Dedifferentiated amniotic fluid mesenchymal stem cell (primary cell): ENCODE results near the gene ATP5F1B.

ENCODE experiments used
- DNase-seq: peaks from one replicate; pipeline ENCODE4 v3.0.0-alpha.2; 2016; ENCODE audit errors: extremely low spot score

Gene ATP5F1B

DNA sequence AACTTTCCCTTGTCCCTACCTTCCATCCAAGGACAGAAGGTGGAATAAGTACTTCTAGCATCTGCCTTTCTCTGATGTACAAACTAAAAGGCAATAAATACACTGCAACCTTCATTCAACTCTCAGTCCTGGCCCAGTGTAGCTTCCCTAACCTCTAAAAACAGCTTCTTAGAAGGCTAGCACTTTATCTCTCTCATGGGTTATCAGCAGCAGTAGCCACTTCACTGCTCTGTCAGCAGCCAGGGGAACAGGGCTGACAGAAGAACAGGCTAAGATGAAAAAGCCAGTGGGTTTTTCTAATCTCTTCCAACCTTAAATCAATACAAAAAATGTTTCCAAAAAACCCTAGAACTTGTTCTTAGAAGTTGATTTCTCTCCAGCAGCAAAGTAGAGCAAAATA, 28.9 kb downstream of the ATP5F1B start:
- no peak for DNase-seq

DNA sequence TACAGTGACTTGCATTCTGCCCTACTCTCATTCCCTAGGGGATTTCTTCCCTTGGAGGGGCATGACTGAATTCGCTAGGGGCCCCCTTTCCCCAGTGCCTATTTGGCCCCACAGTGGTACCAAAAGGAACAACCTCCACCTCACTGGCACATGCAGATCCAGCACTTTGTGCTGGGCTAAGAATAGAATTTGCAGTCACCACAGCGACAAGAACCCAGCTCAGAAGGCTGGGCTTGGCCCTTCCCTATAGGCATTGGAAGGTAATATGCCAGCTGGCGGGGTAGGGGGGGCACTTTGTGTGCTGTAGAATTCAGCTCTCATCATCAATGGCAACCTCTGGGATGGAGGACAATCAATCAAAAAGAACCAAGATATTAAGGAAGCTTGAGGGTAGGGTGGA, 29.5 kb downstream of the ATP5F1B start:
- DNase-seq = no peak

DNA sequence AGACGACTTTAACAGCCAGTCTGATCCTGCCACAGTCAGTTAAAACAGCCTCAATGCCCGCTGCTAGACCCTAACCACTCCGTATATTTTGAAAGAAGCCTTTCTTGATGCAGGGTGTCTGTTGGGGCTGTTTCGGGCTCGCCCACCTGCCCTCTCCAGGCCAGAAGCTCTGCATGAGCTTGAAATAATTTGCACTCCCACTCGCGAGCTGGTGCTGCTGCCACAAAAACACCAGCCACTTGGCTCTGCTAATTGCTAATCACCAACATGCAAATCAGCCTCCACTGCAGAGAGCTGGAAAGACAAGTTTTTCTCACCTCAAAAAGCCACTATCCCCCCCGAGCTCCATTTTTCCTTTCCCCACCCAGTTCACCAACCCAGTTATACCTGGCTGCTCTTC, 31.2 kb downstream of the ATP5F1B start:
- DNase-seq = no peak

DNA sequence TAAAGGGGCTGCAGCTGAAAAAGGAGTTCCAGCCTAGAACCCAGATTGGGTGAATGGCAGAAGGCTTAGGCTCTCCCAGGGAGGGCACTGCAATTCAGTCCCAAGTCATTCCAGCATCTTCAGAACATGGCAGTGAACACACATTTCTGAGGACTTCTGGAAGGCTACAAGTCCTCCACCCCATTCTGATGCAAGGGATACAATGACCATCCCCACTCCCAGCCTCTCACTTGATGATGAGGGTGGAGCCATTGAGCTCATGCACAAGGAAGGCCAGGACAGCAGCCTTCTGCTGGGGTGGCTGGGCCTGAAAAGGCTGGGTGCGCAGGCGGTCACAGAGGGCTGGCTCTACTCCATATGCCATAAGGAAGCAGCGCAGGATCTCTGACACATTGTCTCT, 41.4 kb downstream of the ATP5F1B start:
- no peak for DNase-seq

DNA sequence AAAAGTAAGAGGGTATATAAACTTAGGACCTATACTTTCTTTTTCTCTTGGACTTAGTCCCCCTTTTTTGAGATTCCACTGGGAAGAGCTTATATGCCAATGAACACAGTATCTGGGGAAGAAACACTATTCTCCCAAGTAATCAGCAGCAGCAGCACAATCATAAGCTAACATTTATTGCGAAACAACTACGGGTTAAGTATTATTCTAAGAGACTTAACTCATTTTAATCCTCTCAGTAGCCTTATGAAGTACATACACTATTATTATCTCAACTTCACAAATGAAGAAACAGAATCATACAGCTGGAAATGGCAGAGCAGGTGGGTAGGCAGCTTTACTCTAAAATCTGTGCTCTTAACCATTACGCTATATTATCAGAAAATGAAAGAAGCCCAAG, 43.5 kb downstream of the ATP5F1B start:
- no peak for DNase-seq

DNA sequence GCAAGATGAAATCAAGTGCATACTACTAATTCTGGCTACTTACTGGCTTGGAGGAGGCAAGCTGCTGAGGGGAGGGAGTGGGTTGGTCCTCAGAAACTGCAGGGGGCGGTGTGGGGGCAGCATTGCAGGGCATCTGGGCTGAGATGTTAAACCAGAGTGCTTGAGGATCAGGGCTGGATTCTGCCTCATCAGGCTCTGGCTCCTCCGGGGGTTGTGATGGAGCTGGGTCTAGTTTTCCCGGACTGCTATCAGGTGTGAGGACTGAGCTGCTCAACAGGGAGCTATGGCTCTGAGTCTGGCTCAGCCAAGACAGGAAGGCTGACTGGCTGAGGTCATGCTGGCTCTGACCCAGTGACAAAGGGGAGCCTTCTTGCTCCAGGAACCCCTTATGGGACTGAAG, 44.3 kb downstream of the ATP5F1B start:
- no peak for DNase-seq

DNA sequence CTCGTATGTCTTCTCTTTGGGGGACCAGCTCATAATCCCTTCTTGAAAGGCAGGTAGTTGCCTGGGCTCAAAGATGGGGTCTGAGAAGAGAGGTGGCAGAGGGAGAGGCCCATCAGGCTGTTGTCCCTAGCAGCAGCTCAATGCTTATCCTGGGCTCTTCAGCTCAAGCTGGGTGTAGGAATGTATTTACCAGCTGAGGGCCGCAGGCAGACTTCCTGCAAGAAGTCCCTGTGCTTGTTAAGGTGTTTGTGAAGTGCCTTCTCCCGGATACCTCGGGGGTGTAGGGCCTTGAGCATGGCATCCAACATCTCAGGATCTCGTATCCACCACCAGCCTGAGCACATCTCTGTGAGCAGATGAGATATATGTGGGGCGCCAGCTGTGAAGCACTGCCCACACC, 45.0 kb downstream of the ATP5F1B start:
- DNase-seq = no peak

DNA sequence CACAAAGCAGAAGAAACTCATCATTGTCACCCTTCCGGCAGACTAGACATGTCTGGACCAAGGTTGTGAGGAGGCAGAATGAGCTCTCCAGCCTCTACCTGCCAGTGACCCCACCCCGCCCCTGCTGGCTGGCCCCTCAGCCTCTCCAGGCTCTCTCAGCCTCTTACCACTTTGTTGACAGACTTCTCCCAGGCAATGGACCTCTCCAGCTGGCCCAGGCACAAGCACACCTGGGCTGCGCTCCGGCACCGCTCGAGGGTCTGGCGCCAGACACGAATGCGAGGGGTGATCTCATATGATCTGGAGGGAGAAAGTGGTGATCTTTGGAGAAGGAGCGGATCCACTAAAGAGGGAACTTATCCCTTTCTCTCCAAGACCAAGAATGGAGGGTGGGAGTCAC, 46.0 kb downstream of the ATP5F1B start:
- no peak for DNase-seq

DNA sequence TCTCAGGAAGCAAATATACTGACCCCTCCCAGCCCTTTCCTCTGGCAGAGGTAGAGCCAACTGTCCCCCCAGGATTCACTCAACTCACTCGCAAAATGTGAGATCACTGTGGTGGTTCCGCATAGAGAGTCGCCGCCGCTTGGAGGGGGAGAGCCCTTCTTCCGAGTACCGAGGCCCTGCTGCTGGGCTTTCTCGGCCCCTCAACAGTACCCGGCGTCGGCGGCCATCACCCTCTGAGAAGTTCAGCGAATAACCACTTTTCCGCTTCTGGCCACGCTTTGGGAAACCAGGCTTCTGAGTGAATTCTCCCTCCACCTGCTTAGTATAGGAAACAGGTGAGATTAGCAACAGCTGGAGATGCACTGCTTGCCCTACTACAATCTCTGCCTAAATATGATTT, 46.7 kb downstream of the ATP5F1B start:
- no peak for DNase-seq

DNA sequence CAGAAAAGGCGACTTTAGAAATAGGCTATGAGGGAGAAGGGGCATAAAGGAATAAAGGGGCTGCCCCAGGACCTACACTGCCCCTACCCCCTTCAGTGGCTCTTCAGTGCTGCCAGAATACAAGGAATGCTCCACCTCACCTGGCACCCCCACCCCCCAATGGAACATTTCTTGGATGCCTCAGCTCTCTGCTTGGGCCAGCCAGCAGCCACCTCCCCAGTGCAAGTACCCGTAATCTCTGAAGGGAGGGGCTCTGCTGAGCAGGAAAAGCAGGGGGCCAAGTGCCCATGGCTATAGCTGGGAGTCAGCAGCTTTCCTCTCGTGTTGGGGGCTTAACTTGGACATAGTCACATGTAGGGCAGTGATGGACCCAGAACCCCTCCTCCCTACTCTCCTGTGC, 49.0 kb downstream of the ATP5F1B start:
- no peak for DNase-seq

DNA sequence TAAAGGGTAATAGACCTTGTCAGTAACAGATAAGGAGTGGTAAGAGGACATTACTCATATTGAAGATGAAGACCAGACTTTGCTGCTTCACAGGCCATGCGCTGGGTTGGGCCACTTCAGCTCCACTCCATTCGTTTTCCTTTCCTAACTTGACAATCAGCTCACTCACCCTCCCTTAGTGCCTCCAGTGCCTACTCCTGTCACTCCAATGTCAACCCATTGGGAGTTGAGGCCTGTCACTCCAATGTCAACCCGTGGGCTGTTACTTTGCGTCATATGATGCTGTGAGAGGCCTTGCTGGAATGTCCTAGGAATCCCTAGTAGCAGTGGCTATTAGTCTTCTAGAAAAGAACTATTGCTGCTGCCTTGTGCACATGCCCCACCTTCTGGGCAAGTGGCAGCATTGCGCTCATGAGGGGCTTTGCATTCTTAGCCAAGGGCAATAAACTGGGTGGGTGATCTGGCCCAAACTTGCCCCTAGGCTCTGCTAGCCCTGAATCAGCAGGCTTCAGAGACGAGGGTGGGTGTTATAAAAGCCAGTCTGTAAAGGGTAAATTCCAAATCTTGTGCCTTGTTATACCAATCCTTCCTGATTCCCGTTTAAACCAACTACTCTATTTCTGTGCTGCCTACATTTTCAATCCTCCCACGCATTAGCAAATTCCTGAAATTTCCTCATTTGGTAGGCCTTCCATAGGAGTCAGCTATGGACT, 51.7 kb downstream of the ATP5F1B start:
- peak; percentile 73 for DNase-seq

DNA sequence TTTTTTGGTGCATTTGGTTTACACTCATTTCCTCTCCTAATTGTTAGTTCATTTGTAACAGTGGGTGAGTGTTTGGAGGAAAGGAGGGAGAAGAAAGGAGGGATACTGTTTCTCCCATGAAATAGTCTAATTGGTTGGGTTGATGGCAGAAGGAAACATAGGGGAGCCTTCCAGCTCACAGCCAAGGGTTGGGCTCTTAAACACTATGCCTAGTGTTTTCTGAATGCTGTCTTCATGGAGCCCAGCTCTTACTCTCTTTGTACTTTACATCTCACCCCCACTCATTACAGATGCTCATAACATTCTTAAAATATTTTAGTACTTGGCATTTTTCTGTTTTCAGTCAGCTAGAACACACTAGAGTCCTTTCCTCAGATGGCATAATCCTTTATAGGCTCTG, 53.8 kb downstream of the ATP5F1B start:
- peak; percentile 44 for DNase-seq

DNA sequence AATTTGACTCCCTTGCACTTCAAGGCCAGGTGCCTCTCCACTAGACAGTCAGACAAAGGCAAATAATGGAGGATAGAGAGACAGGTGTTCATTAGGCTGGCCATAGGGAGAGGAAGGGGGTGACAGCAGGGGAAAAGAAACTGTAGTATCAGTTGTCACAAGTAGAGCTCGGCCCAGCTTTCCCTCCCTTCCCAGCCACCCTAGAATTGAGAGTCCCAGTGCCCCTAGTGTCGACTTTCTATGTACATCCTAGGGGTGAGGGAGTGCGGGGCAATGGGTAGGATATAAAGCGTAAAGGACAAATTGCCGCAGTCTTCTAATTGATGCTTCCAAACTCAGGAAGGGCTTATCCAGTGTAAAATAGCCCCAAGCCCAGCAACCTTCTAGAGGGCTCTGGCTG, 54.7 kb downstream of the ATP5F1B start:
- DNase-seq = no peak

DNA sequence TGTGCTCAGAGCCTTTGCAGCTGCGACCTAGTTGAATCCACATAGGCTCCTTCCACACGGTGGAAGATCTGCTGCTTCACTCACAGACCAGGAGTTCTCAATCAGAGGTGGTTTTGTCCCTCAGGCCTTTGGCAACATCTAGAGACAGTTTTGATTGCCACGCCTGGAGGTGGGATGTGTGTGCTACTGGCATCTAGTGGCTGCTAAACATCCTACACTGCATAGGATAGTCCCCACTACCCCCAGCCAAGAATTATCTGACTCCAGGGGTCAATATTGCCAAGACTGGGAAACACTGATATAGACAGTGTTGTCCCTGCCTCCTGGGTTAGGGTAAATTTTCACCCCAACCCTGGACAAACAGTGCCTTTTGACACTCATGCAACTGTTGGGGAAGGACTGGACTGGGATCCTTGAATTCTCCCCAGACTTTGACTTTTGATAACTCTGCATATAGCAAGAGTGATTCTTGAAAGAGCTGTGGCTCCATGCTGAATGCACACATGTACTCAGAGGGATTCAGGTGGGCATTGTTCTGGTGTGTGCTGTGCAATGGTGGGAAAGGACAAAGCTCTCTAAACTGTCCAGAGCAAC, 55.5 kb downstream of the ATP5F1B start:
- no peak for DNase-seq

DNA sequence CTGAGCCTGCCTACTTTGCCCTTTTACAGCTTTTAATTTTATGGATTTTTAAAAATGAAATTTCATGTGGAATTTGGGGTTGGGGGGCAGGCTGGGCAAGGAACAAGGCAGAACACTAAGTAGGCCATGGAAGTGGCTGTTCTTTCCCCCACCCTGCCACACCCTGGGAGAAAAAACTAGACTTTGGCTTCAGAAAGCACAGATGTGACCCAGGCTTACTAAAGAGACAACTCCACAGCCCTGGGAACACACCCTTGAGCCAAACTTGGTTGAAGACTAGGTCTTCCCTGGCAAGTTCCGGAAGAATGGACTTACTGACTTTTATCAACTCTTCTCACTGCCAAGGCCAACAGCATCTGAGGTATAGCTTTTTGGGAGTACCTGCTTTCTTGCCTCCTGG, 56.0 kb downstream of the ATP5F1B start:
- no peak for DNase-seq
